Panc1 (cell line): ENCODE results near the gene TRAF7.

Experiments
- CTCF ChIP-seq: fragments of 450-650 bp; IDR thresholded peaks from 2 replicates; pipeline ENCODE4 v1.5.1; 2017; ENCODE audit warnings: mild to moderate bottlenecking
- POLR2AphosphoS5 ChIP-seq: IDR thresholded peaks from 2 replicates; pipeline ENCODE4 v1.6.1; 2012; ENCODE audit warnings: mild to moderate bottlenecking, low read depth, low read length, moderate library complexity
- REST ChIP-seq, 2 experiments: IDR thresholded peaks; 2 replicates each; pipeline ENCODE4 v1.6.1; 2011 to 2012; ENCODE audit warnings: low read depth in 2 of 2, control low read depth in 1 of 2, low read length in 1 of 2, mild to moderate bottlenecking in 1 of 2, moderate library complexity in 1 of 2; ENCODE audit not compliant: insufficient read depth in 1 of 2

GRCh38 chr16:2159175-2159838 lies 3.7 kb downstream of the TRAF7 start:
- no peak for TF ChIP-seq REST (IDR thresholded peaks at IDR 0.05; ENCODE audit: insufficient read depth in 1 of 2, low read depth in 2 of 2, low read length in 1 of 2)
- TF ChIP-seq CTCF = no peak
- no peak for TF ChIP-seq POLR2AphosphoS5
